PC-3 (cell line): Measurements from ENCODE around the gene TEAD4.

Source experiments
- EZH2 ChIP-seq: fragments of 300-600 bp; sonication (generic); IDR thresholded peaks from one replicate; pipeline ENCODE4 v1.6.1; 2017; ENCODE audit warnings: antibody characterized with exemption, mild to moderate bottlenecking, low read length; ENCODE audit not compliant: unreplicated experiment
- EZH2phosphoT487 ChIP-seq: fragments of 300-600 bp; sonication (generic); IDR thresholded peaks from 2 replicates; pipeline ENCODE4 v1.6.1; 2018; ENCODE audit warnings: mild to moderate bottlenecking, antibody characterized with exemption, low read length, borderline replicate concordance
- TF ChIP-seq, protein P1 (sequence below): fragments of 300-600 bp; sonication (generic); conservative IDR thresholded peaks from 2 replicates; pipeline ENCODE4 v1.5.1; 2017; ENCODE audit warnings: antibody characterized with exemption, low read depth, mild to moderate bottlenecking, low read length

DNA sequence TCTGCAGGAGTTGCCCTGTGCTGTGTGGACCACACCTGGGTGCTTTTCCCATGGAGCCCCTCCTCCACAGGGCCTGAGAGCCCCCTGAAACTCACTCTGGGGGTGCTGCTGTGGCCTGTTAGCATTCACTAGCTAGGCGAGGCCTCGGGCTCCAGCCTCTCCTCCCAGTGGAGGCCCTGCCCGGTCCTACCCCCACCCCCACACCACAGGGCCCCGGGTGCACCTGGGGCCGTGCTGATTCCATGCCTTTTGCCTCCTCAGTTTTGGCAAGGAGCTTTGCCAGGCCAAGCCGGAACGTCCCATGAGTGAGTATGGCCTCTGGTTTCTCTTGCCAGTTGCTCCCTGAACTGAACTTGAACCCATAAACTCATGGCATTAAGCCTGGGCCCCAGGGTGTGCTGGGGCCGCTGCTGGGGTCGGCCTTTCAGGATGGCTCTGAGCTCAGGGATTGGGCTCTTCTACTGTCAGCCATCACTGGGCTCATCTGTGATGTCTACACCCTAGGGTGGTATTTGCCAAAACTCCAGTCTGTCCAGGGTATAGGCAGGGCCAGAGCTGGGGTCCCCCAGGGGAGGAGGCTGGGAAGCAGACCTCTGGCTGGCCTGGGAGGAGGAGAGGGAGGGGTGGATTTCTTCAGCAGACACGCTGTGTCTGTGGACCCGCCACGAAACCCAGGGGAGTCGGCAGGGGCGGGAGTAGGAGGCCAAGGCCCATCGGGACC is 59.2 kb downstream of the TEAD4 start:
- TF ChIP-seq, protein P1, sequence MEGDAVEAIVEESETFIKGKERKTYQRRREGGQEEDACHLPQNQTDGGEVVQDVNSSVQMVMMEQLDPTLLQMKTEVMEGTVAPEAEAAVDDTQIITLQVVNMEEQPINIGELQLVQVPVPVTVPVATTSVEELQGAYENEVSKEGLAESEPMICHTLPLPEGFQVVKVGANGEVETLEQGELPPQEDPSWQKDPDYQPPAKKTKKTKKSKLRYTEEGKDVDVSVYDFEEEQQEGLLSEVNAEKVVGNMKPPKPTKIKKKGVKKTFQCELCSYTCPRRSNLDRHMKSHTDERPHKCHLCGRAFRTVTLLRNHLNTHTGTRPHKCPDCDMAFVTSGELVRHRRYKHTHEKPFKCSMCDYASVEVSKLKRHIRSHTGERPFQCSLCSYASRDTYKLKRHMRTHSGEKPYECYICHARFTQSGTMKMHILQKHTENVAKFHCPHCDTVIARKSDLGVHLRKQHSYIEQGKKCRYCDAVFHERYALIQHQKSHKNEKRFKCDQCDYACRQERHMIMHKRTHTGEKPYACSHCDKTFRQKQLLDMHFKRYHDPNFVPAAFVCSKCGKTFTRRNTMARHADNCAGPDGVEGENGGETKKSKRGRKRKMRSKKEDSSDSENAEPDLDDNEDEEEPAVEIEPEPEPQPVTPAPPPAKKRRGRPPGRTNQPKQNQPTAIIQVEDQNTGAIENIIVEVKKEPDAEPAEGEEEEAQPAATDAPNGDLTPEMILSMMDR = no peak
- TF ChIP-seq EZH2 (no peak), EZH2phosphoT487 (no peak)
